ENCODE measurements around the gene TCEAL9. TPM values are rescaled to one million over a fixed set of nuclear protein-coding genes. Genes with fewer than 3 reads are reported as not detected.

Gene TCEAL9
- polyA plus RNA-seq, 1 donor (not counting 4 experiments of a cell fraction or from before 2014, with no cell fraction given): 104 TPM

DNA sequence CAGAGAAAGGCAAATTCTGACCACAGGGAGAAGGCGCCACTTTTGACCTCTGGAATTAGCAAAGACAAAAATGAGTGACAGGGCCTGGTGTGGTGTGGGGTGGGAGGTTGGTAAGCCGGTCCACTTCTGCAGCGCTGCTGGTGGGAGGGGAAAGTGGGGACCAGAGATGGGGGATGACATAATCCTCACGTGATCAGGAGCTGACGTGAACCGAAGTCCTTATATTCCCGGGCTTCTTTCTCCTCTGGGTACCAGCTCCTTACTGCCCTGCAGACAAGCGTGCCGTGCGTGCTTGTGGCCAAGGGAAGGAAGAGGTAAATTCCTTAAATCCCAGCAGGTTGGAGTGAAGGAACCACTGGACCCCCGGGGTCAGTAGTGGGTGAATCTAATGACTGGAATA is 26.3 kb upstream of the TCEAL9 start, which contains the start of gene TCEAL7:
TSS of gene TCEAL7 (plus strand) at position 249 of the 400 bp plus-strand sequence. CDS start 1,165 bp downstream, outside the sequence.
- no peaks in the 10 kb centered on the region for H4K20me1 ChIP-seq (ENCODE audit: control insufficient read depth, extremely low read depth, insufficient read depth, low read length)
- peaks cover 5% of the 10 kb centered on the region for H3K4me1 ChIP-seq (ENCODE audit: control insufficient read depth, extremely low read depth, insufficient read depth, low read length)
- no peaks in the 10 kb centered on the region for H3K36me3 ChIP-seq (ENCODE audit: control insufficient read depth in 2 of 2, extremely low read depth in 1 of 2, insufficient read depth in 2 of 2, low read length in 2 of 2)
- no peak for DNase-seq (ENCODE audit: low read depth, low spot score)
- H3K9me3 ChIP-seq (ENCODE audit: control insufficient read depth, low read depth, low read length): no peaks in the 10 kb centered on the region
- H3K9ac ChIP-seq (ENCODE audit: control insufficient read depth, extremely low read depth, insufficient read depth, low read length): no peak within 1 kb of the TSS
- peak within 1 kb of the TSS; percentile 80 for H2AFZ ChIP-seq (ENCODE audit: control insufficient read depth, low read length)
- no peaks in the 10 kb centered on the region for H3K9me1 ChIP-seq (ENCODE audit: control insufficient read depth, extremely low read depth, insufficient read depth, low read length)
- H3K4me2 ChIP-seq (ENCODE audit: control insufficient read depth, extremely low read depth, insufficient read depth, low read depth, low read length): peak within 1 kb of the TSS; percentile 54
- H3K27me3 ChIP-seq (ENCODE audit: control insufficient read depth, extremely low read depth, insufficient read depth, low read length): peaks cover 7% of the 10 kb centered on the region
- dilution Hi-C loops (cut with MboI; ENCODE audit: extremely low pct_ligation_motif_present, low sequenced_read_pairs): no loop called here
- FAIRE-seq: no peak
- no peak within 1 kb of the TSS for H3K27ac ChIP-seq (ENCODE audit: control insufficient read depth, insufficient read depth, low read length)
- TF ChIP-seq EZH2 (IDR thresholded peaks at IDR 0.05; ENCODE audit: low read length) (no peak), CTCF (optimal IDR thresholded peaks at IDR 0.05 in 1 of 3, IDR thresholded peaks at IDR 0.05 in 1 of 3, conservative IDR thresholded peaks at IDR 0.05 in 1 of 3; ENCODE audit: extremely low read depth in 1 of 3, insufficient read depth in 2 of 3, low read length in 3 of 3) (no peak)
- H3K79me2 ChIP-seq (ENCODE audit: control insufficient read depth, insufficient read depth, low read length): no peaks in the 10 kb centered on the region
- H3K4me3 ChIP-seq (ENCODE audit: control insufficient read depth in 2 of 3, extremely low read depth in 1 of 3, insufficient read depth in 2 of 3, low read depth in 1 of 3, low read length in 3 of 3): peak within 1 kb of the TSS in 2 of 3 experiments; percentile 29 to 34

DNA sequence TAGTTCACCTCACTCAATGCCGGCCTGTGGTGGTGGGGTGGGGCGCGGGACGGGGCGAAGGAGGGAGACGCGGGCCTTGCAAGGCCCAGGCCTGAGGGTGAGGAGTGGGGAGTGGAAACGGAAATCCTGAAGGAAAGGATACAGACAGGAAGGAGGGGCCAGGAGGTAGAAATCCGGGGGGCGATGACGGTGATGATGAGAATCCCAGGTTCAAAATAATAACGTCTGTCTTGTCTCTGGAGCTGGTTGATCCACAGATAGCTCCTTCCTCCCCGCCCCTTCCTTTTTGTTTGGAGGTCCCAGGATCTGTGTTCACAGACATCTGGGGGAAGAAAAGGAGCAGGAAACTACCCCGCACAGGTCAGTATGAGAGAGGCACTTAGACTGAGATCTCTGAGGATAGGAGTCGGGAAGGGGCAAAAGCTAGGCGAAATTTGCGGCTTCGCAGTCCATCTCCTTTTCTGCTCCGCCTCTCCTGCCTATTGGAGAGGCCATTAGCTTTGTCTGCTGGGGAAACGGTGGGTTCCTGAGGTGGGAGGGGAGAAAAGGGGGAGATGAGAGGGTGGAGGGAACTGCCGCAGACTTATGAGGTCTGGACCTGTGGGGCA is 25.5 kb upstream of the TCEAL9 start:
- Histone ChIP-seq H3K9me1 (ENCODE audit: control insufficient read depth, extremely low read depth, insufficient read depth, low read length) (no peaks in the 10 kb centered on the region), H3K36me3 (ENCODE audit: control insufficient read depth in 2 of 2, extremely low read depth in 1 of 2, insufficient read depth in 2 of 2, low read length in 2 of 2) (no peaks in the 10 kb centered on the region), H3K27ac (ENCODE audit: control insufficient read depth, insufficient read depth, low read length) (no peak overlapping the region), H3K79me2 (ENCODE audit: control insufficient read depth, insufficient read depth, low read length) (no peaks in the 10 kb centered on the region), H3K27me3 (ENCODE audit: control insufficient read depth, extremely low read depth, insufficient read depth, low read length) (peaks cover 7% of the 10 kb centered on the region), H3K9me3 (ENCODE audit: control insufficient read depth, low read depth, low read length) (no peaks in the 10 kb centered on the region), H3K9ac (ENCODE audit: control insufficient read depth, extremely low read depth, insufficient read depth, low read length) (no peak overlapping the region), H2AFZ (ENCODE audit: control insufficient read depth, low read length) (peak overlapping the region; percentile 80), H4K20me1 (ENCODE audit: control insufficient read depth, extremely low read depth, insufficient read depth, low read length) (no peaks in the 10 kb centered on the region), H3K4me1 (ENCODE audit: control insufficient read depth, extremely low read depth, insufficient read depth, low read length) (peaks cover 5% of the 10 kb centered on the region), H3K4me3 (ENCODE audit: control insufficient read depth in 2 of 3, extremely low read depth in 1 of 3, insufficient read depth in 2 of 3, low read depth in 1 of 3, low read length in 3 of 3) (peak overlapping the region in 2 of 3 experiments; percentile 29 to 34), H3K4me2 (ENCODE audit: control insufficient read depth, extremely low read depth, insufficient read depth, low read depth, low read length) (peak overlapping the region; percentile 54)
- FAIRE-seq (no peak), DNase-seq (ENCODE audit: low read depth, low spot score) (no peak)
- no peak for TF ChIP-seq EZH2 (IDR thresholded peaks at IDR 0.05; ENCODE audit: low read length)
- TF ChIP-seq CTCF (optimal IDR thresholded peaks at IDR 0.05 in 1 of 3, IDR thresholded peaks at IDR 0.05 in 1 of 3, conservative IDR thresholded peaks at IDR 0.05 in 1 of 3; ENCODE audit: extremely low read depth in 1 of 3, insufficient read depth in 2 of 3, low read length in 3 of 3): no peak
- dilution Hi-C loops (cut with MboI; ENCODE audit: extremely low pct_ligation_motif_present, low sequenced_read_pairs): no loop called here
